Kidney (tissue), 2 donors: Measurements from ENCODE around the gene ENPP5. TPM values are rescaled to one million over a fixed set of nuclear protein-coding genes. Genes with fewer than 3 reads are reported as not detected.

Experiments used
- polyA plus RNA-seq: library from polyadenylated mRNA; stranded (reverse); fragments of 350-450 nt; fragmentation: Illumina TruSeq; extraction: RNeasy Lipid Tissue Mini Kit (QIAGEN cat#74804); gene quantifications from one replicate; pipeline ENCODE4 v1.2.3, GENCODE V29; 2014; ENCODE audit warnings: low read depth, low replicate concordance; ENCODE audit not compliant: insufficient read depth
- total RNA-seq: library from RNA; stranded (reverse); fragmentation: NEBNext Ultra II Directional; extraction: Animal tissue kit (Norgen Biotek cat#: 25700); gene quantifications from one replicate; pipeline ENCODE4 v1.2.1, GENCODE V29; 2021
- donor health status: DM: yes; HTN: yes; CAD: no.

The ENPP5 gene
- total and polyA plus RNA-seq, 2 donors from 2014 or later = 21.5 to 22.9 TPM

Other genes starting within 250 kb of the ENPP5 start
- 7.4 TPM for gene CLIC5, start 155.1 kb downstream of the ENPP5 start, total RNA-seq
- 54.3 TPM for gene CLIC5, start 155.1 kb downstream of the ENPP5 start, polyA plus RNA-seq
- 28.8 TPM for gene ENPP4, start 41.0 kb downstream of the ENPP5 start, total RNA-seq
- 11.5 TPM for gene ENPP4, start 41.0 kb downstream of the ENPP5 start, polyA plus RNA-seq